ENCODE measurements around the gene KCNK2.
"Not testable (repeated sequence)": the region's sequence is repeated elsewhere in the genome, so short reads cannot be mapped to it uniquely, and the experiment has no call there.

Gene KCNK2

GRCh38 chr1:215163144-215163543 lies 80.6 kb downstream of the KCNK2 start:
- not testable (repeated sequence) for DNase-seq

GRCh38 chr1:215166886-215167285 lies 84.3 kb downstream of the KCNK2 start:
- no peak for DNase-seq

- no peak for DNase-seq
These were observed 99.0 kb downstream of the KCNK2 start for GRCh38 chr1:215181518-215181917.

- DNase-seq = no peak
These were observed 102.6 kb downstream of the KCNK2 start for GRCh38 chr1:215185067-215185620.

GRCh38 chr1:215188302-215188950 lies 105.9 kb downstream of the KCNK2 start:
- no peak for DNase-seq

- no peak for DNase-seq
These were observed 109.8 kb downstream of the KCNK2 start for GRCh38 chr1:215192306-215192705.

GRCh38 chr1:215198021-215198420 lies 115.5 kb downstream of the KCNK2 start:
- no peak for DNase-seq

GRCh38 chr1:215200121-215200520 lies 117.6 kb downstream of the KCNK2 start:
- no peak for DNase-seq

- DNase-seq = no peak
These were observed 118.7 kb downstream of the KCNK2 start for GRCh38 chr1:215201283-215201682.

- DNase-seq = no peak
These were observed 120.3 kb downstream of the KCNK2 start for GRCh38 chr1:215202868-215203267.

GRCh38 chr1:215210167-215210566 lies 127.6 kb downstream of the KCNK2 start:
- no peak for DNase-seq

GRCh38 chr1:215215846-215216245 lies 133.3 kb downstream of the KCNK2 start:
- no peak for DNase-seq

- DNase-seq = no peak
These were observed 136.8 kb downstream of the KCNK2 start for GRCh38 chr1:215219372-215219771.

GRCh38 chr1:215220346-215220745 lies 137.8 kb downstream of the KCNK2 start:
- no peak for DNase-seq

GRCh38 chr1:215226757-215227156 lies 144.2 kb downstream of the KCNK2 start:
- DNase-seq = no peak

- no peak for DNase-seq
These were observed 145.7 kb downstream of the KCNK2 start for GRCh38 chr1:215228193-215228592.

GRCh38 chr1:215241451-215241850 lies 158.9 kb downstream of the KCNK2 start:
- DNase-seq = no peak

GRCh38 chr1:215243345-215244054 lies 161.0 kb downstream of the KCNK2 start:
- DNase-seq = no peak

- no peak for DNase-seq
These were observed 168.4 kb downstream of the KCNK2 start for GRCh38 chr1:215250913-215251312.

- DNase-seq = no peak
These were observed 168.9 kb downstream of the KCNK2 start for GRCh38 chr1:215251428-215251827.

GRCh38 chr1:215252164-215252563 lies 169.6 kb downstream of the KCNK2 start:
- DNase-seq = no peak

- no peak for DNase-seq
These were observed 174.6 kb downstream of the KCNK2 start for GRCh38 chr1:215256936-215257679.

- DNase-seq = no peak
These were observed 178.2 kb downstream of the KCNK2 start for GRCh38 chr1:215260711-215261110.

- DNase-seq = no peak
These were observed 179.6 kb downstream of the KCNK2 start for GRCh38 chr1:215262106-215262505.
